GM12874 (cell line): ENCODE results near the gene SOX5.

Experiments used
- TF ChIP-seq, protein P1 (sequence below): IDR thresholded peaks from 2 replicates; pipeline ENCODE4 v1.5.1; 2011; ENCODE audit warnings: low read depth, mild to moderate bottlenecking, control low read depth, low read length, moderate library complexity; ENCODE audit not compliant: insufficient read depth

The SOX5 gene

DNA sequence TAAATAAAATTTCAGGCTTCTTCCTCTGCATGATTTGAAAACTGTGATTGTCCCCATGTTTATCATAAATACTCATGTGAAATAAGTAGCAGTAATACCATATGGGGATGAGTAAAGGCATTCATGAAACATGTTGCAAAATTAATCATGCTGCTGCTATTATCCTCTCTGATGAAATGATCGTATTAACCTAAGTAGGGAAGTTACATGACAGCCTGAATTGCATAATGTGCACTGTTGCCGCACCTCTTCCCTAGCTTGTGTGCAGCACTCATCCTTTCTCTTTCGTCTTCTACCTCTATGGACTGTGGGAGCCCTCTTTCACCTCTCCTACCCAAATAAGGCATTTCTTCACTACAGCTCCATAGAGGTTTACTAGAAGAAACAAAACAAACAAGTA is 367.6 kb downstream of the SOX5 start:
- TF ChIP-seq, protein P1, sequence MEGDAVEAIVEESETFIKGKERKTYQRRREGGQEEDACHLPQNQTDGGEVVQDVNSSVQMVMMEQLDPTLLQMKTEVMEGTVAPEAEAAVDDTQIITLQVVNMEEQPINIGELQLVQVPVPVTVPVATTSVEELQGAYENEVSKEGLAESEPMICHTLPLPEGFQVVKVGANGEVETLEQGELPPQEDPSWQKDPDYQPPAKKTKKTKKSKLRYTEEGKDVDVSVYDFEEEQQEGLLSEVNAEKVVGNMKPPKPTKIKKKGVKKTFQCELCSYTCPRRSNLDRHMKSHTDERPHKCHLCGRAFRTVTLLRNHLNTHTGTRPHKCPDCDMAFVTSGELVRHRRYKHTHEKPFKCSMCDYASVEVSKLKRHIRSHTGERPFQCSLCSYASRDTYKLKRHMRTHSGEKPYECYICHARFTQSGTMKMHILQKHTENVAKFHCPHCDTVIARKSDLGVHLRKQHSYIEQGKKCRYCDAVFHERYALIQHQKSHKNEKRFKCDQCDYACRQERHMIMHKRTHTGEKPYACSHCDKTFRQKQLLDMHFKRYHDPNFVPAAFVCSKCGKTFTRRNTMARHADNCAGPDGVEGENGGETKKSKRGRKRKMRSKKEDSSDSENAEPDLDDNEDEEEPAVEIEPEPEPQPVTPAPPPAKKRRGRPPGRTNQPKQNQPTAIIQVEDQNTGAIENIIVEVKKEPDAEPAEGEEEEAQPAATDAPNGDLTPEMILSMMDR = no peak

DNA sequence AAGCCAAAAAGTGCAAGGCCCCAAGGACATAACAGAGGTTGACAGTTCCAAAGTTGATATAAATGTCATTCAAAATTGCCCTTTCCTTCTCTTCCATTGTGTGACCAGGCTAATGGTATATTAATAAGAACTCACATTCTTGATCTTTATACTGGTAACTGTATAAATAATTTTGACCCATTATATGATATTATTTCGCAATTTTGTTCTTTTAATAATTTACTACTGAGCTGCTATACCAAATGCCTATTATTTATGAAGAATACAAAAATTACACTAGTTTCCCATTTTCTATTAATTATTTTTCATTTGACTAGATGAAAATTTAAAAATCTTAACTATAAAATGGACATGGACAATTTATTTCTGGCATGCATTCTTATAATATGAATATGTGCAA is 370.2 kb downstream of the SOX5 start:
- TF ChIP-seq, protein P1 = no peak

DNA sequence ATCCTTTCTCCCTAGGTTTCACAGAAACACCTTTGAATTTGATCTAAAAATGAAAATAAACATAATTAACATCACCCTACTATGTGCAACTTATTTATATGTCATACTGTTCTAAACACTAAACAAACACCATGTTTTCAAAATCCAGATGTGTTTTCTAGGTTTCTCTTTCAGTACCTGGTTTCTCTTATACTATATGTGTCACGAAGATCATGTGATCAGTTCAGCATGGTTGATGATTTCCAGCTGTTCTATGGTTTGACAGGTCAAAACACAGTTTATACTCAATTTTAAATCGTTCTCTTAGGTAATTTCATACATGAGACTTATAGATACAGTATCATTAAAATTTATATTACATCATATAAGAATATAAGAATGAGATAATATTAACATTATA is 373.1 kb downstream of the SOX5 start:
- TF ChIP-seq, protein P1 = no peak

DNA sequence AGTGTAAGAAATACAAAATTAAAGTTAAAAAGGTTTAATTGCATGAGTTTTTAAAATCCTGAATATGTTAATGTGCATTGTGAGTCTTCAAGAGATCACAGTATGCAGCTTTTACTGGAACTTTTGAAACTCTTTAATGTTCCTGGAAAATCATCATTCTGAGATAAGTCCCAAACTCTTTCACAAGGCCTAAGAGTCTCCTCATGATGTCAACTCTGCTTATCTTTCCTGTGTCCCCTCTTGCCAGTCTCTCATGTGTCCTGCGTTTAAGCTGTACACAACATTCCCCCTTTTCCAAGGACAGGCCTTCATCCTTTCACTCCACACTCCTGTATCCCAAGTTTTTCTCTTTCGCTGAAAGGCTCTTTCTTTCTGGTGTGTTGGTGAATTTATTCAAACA is 380.1 kb downstream of the SOX5 start:
- TF ChIP-seq, protein P1 = no peak

DNA sequence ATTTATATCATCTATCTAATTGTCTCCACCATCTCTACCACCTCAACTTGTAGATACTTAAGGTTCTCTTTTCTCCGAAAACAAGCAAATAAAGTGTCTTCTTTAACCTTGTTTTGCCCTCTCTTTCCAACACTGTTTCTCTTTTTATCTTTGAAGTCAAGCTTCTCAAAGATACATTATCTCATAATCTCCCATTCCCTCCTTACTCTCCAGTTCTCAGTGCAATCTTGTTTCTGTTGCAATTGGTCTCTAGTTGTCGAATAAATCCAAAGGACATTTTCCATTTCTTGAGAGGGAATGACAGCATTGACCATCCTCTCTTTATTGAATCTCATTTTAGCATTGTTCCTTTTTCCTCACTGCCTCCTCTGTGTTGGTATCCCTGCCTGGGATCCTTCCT is 383.3 kb downstream of the SOX5 start:
- TF ChIP-seq, protein P1 = no peak

DNA sequence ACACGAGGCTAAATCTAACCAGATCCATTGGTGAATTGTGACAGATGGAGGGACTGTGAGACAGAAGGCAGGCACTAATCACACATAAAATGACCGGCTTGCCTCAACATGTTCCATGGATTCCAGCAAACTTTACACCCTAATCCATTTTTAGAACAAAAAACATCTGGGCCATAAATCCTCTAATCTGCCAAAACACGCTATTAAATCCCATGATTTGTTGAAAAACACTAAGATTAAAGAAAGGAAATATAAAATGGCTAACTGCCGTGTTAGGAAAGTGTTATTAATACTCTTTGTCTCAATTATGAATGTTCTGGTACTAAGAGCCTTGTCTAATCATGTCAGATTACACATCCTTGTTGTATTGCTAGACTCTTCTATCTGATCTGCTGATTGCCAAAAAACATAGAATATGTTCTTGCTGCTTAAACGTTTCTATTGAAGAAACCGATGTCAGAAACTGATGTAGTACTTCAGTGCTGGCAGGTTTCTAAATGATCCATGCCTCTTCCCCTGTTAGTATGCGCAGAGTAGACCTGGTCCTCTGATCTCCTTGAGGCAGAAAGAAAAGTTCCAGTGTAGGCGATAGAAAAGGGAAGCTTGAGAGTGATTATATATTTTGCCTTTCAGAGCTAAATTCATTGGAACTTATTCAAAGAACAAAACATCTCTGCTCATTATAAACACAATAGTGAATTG is 384.9 kb downstream of the SOX5 start:
- TF ChIP-seq, protein P1 = no peak

DNA sequence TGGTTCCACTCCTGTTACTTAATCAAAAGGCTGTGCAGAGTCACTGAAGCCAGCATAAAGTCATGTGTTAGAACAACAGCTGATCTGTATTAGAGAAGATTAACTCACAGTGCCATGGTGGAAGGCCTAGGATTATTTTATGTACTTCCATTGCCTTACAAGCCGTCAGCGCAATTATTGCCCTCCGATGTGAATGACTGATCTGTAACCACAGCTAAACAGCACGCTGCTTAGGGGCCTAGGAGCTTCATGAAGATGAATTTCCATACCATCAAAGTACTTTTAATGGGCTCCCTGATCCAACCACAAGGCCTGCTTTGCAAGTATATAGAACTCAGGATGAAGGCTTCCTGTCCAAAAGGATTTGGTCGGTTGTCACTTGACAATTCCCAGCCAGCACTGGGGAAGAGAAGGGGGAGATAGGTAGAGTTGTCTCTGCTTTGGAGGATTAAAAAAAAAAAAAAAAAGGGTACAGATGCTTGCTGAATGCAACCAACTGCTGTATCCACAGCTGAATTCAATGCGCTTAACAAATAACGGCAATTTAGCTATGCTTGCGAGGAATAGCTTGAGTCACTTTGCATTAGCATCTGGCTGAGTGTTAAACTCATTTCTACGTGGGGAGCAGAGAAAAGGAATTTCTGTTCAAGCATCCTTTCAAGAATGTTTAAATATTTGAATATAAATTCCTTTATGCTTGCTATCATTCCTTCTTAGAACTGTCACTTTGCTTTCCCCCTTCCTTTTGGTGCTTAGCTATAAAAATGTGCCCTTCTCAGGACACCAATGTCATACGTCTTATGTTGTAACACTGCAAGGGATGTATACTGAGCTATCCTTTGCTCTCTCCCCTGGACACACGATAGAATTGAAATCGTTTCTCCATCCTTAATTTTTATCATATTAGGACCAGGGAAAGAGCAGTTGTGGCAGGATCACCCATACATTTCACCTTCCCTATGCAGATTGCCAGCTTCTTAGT is 387.8 kb downstream of the SOX5 start:
- TF ChIP-seq, protein P1 = no peak
